Measurements from ENCODE around the gene ATXN1. TPM values are rescaled to one million over a fixed set of nuclear protein-coding genes. Genes with fewer than 3 reads are reported as not detected.

Gene ATXN1
- total and polyA plus RNA-seq, 2 of the 8 experiments (the other 6 are each of a cell fraction or from before 2014, with no cell fraction given): 1.6 to 4.0 TPM

DNA sequence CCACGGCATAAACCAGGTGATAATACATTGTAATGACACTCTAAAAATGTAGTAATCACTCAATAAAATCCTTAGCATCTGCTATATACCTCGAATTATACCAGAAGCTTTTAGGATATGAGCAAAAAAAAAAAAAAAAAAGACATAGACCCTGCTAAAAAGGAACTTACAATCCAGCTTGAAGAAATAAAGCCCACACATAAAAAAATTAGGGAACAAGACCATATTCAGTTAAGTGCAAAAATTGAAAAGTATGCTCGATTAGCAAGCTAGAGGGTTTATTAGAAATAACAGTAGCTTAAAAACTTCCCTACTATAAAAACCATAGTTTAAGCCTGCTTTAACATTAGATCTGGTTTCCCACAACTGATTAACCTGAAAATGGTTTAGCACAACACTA lies 387.2 kb downstream of the ATXN1 start:
- Histone ChIP-seq H4K20me1 (replicated peaks in 1 of 2; ENCODE audit: control insufficient read depth in 1 of 2, insufficient read depth in 2 of 2, low read length in 2 of 2) (no peaks in the 10 kb centered on the region), H3K79me1 (ENCODE audit: low read depth, low read length) (no peaks in the 10 kb centered on the region), H3K4me2 (ENCODE audit: insufficient read depth in 1 of 2, low read depth in 2 of 2, low read length in 2 of 2) (no peak overlapping the region), H3K23ac (ENCODE audit: insufficient read length) (no peak overlapping the region), H4K8ac (ENCODE audit: extremely low read depth, insufficient read depth, low read length) (no peak overlapping the region), H3K14ac (ENCODE audit: insufficient read length) (no peak overlapping the region), H3K36me3 (ENCODE audit: control insufficient read depth in 2 of 4, insufficient read depth in 4 of 4, low read length in 3 of 4) (no peaks in the 10 kb centered on the region), H2AK5ac (ENCODE audit: low read depth, low read length) (no peak overlapping the region), H3K9me3 (ENCODE audit: insufficient read depth in 2 of 2, low read depth in 1 of 2, low read length in 1 of 2) (no peaks in the 10 kb centered on the region), H3K18ac (ENCODE audit: extremely low read depth, low read length) (no peak overlapping the region), H2AFZ (ENCODE audit: low read length) (no peak overlapping the region), H3K27ac (ENCODE audit: low read depth, low read length) (no peak overlapping the region), H2BK15ac (ENCODE audit: low read length) (no peak overlapping the region), H3K56ac (replicated peaks; ENCODE audit: insufficient read length, low read depth, low read length) (no peak overlapping the region), H2BK5ac (ENCODE audit: low read depth, low read length) (no peak overlapping the region), H2BK12ac (ENCODE audit: low read depth, low read length) (no peak overlapping the region), H3K27me3 (replicated peaks in 1 of 4; ENCODE audit: control insufficient read depth in 3 of 4, extremely low read depth in 1 of 4, insufficient read depth in 3 of 4, low read length in 3 of 4) (no peaks in the 10 kb centered on the region), H2BK20ac (ENCODE audit: low read length) (no peak overlapping the region), H3K9ac (replicated peaks in 1 of 4; ENCODE audit: extremely low read depth in 1 of 4, low read depth in 3 of 4, low read length in 3 of 4) (no peak overlapping the region), H4K91ac (replicated peaks; ENCODE audit: insufficient read length, low read length) (no peak overlapping the region), H3K79me2 (ENCODE audit: control insufficient read depth in 1 of 2, insufficient read depth in 2 of 2, low read length in 2 of 2) (no peaks in the 10 kb centered on the region), H2BK120ac (replicated peaks; ENCODE audit: low read depth, low read length) (no peak overlapping the region), H3K4ac (replicated peaks; ENCODE audit: insufficient read length, low read depth, low read length) (no peak overlapping the region), H4K5ac (ENCODE audit: insufficient read length, low read depth, low read length) (no peak overlapping the region), H3K4me3 (ENCODE audit: extremely low read depth in 1 of 4, insufficient read depth in 2 of 4, low read depth in 3 of 4, low read length in 4 of 4) (no peak overlapping the region), H3K23me2 (ENCODE audit: low read depth, low read length) (no peaks in the 10 kb centered on the region), H3K4me1 (replicated peaks in 1 of 4; ENCODE audit: control insufficient read depth in 3 of 4, insufficient read depth in 4 of 4, low read length in 3 of 4) (no peaks in the 10 kb centered on the region; a peak in 1 of 7 replicates)
- DNase-seq (ENCODE audit: low read depth in 1 of 2, low spot score in 2 of 2) (no peak), FAIRE-seq (no peak)
- WGBS, 2 experiments (ENCODE audit: extremely low coverage in 1 of 2, insufficient coverage in 1 of 2, insufficient read length in 1 of 2, insufficient replicate concordance in 2 of 2, low coverage in 1 of 2, low lambda C conversion rate in 2 of 2, missing lambda C conversion rate in 1 of 2): 82% methylated on average over 3 of the region's 3 CpGs; no CpG with 5 or more reads in 1 of the 2 experiments
- ChIA-PET POLR2A (ENCODE audit: partially characterized antibody) (no interaction called here), CTCF (ENCODE audit: partially characterized antibody) (interaction anchor here (1.6 to 1.9 kb wide), 2 partner anchors 10 to 37 kb away, joined by 4 to 5 read pairs; no protein-coding TSS in a partner anchor)
- TF ChIP-seq MAX (IDR thresholded peaks at IDR 0.05) (no peak), HDAC2 (IDR thresholded peaks at IDR 0.05; ENCODE audit: borderline replicate concordance in 1 of 2, low read depth in 2 of 2, low read length in 2 of 2) (no peak), YY1 (IDR thresholded peaks at IDR 0.05; ENCODE audit: low read depth, low read length) (no peak), GTF2F1 (IDR thresholded peaks at IDR 0.05; ENCODE audit: borderline replicate concordance, low read depth, low read length) (no peak), MAFK (IDR thresholded peaks at IDR 0.05; ENCODE audit: low read depth, low read length) (no peak), KDM1A (IDR thresholded peaks at IDR 0.05; ENCODE audit: borderline replicate concordance, low read length) (no peak), NRF1 (IDR thresholded peaks at IDR 0.05; ENCODE audit: low read depth, low read length) (no peak), ATF2 (IDR thresholded peaks at IDR 0.05; ENCODE audit: low read length) (no peak), USF2 (IDR thresholded peaks at IDR 0.05; ENCODE audit: low read length) (no peak), EZH2 (IDR thresholded peaks at IDR 0.05; ENCODE audit: low read depth, low read length, severe bottlenecking) (no peak), RBBP5 (IDR thresholded peaks at IDR 0.05; ENCODE audit: borderline replicate concordance, low read depth, low read length) (no peak)
